GM19023 (cell line): ENCODE data around the gene CARD14.
"Not testable (repeated sequence)": the region's sequence is repeated elsewhere in the genome, so short reads cannot be mapped to it uniquely, and the experiment has no call there.

Source experiments
- ATAC-seq: cut with Tn5 transposase; IDR thresholded peaks from one replicate; pipeline ENCODE4 v1.9.1; 2021; ENCODE audit warnings: mild to moderate bottlenecking, moderate library complexity; ENCODE audit not compliant: unreplicated experiment

CARD14 gene

GRCh38 chr17:80247561-80247960 is 77.7 kb downstream of the CARD14 start:
- ATAC-seq = no peak

GRCh38 chr17:80248001-80248893 is 78.4 kb downstream of the CARD14 start:
- no peak for ATAC-seq

- no peak for ATAC-seq
These were observed 79.3 kb downstream of the CARD14 start for GRCh38 chr17:80248894-80249710.

GRCh38 chr17:80251966-80252365 is 82.1 kb downstream of the CARD14 start:
- ATAC-seq = no peak

DNA sequence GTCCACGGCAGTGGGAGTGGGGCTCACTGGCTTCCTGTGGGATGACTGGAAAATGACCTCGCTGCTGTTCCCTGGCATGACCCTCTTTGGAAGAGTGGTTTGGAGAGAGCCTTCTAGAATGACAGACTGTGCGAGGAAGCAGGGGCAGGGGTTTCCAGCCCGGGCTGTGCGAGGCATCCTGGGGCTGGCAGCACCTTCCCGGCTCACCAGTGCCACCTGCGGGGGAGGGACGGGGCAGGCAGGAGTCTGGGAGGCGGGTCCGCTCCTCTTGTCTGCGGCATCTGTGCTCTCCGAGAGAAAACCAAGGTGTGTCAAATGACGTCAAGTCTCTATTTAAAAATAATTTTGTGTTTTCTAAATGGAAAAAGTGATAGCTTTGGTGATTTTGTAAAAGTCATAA is 83.0 kb downstream of the CARD14 start:
- no peak for ATAC-seq

GRCh38 chr17:80253631-80254395 is 84.0 kb downstream of the CARD14 start:
- no peak for ATAC-seq

DNA sequence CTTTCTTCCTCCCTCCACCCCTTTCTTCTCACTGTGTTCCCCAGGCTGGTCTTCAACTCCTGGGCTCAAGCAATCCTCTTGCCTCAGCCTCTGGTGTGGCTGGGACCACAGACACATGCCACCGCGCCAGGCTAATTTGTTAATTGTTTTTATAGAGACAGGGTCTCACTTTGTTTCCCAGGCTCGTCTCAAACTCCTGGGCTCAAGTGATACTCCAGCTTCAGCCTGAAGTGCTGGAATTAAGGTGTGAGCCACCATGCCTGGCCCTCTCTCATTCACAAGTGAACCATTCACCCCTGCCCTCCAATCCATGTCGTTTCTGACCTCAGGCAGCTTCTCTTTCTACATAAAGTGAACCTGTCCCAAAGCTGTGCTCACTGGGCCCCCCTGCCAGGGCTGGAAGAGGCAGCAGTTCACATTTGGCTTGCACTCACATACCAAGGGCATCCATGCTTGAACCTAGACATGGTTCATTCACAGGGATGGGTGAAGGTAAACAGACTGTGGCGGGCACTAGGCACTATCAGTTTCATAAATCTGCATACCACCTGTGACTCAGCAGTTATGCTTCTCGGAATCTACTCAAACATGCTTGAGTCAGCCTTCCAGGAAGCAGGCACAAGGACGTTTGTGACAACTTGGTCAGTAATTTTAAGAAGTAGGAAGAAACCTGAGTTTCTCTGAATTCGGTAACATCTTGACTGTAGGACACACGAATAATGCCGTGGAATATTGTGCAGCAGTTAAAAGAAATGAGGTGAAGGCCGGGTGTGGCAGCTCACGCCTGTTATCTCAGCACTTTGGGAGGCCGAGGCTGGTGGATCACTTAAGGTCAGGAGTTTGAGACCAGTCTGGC is 84.8 kb downstream of the CARD14 start:
- ATAC-seq = no peak

DNA sequence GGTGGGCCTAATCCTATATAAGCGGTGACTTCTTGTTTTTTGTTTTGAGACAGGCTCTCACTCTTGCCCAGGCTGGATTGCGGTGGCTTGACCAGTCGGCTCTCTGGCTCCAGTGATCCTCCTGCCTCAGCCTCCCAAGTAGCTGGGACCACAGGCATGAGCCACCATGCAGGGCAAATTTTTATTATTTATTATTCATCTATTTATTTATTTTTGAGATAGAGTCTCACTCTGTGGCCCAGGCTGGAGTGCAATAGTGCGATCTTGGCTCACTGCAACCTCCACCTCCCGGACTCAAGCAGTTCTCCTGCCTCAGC is 86.2 kb downstream of the CARD14 start:
- no peak for ATAC-seq

DNA sequence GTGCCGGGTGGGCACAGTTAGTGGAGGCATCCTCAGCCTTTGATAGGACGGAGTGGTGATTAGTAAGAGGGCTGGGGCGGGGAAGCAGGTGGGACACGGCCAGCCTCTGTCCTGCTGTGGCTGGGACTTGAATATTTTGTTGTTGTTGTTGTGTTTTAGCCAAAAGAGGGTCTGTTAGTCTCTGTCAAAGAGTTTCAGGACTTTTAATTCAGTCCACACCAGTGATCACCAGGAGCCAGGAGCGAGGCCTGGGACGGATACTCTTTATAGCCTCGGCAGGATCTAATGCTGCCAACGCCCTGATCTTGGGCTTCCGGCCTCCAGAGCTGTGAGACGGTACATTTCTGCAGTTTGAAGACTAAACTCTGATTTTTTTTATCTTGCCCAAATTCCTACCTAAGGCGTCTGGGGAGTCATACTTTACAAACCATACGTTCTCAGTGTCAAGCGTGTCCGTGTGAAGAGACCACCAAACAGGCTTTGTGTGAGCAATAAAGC is 87.9 kb downstream of the CARD14 start:
- no peak for ATAC-seq

DNA sequence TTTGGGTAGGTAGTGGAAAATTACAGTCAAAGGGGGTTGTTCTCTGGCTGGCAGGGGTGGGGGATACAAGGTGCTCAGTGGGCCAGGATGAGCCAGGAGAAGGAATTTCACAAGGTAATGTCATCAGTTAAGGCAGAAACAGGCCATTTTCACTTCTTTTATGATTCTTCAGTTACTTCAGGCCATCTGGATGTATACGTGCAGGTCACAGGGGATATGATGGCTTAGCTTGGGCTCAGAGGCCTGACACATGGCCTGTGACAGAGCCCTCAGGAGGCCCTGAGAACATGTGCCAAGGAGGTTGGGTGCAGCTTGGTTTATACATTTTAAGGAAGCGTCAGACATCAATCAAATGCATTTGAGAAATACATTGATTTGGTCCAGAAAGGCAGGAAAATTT is 88.5 kb downstream of the CARD14 start:
- not testable (repeated sequence) for ATAC-seq
